SHP77 (cell line): Measurements from ENCODE around the gene KCMF1.

Source experiments
- DNase-seq, 2 experiments: peaks; one replicate each; lab custom pipeline; 2025; lab: John Stamatoyannopoulos, UW

Gene KCMF1

GRCh38 chr2:84956334-84957297 lies 14.3 kb upstream of the KCMF1 start:
- DNase-seq: no peak

GRCh38 chr2:84957771-84958134 lies 13.2 kb upstream of the KCMF1 start:
- no peak for DNase-seq

GRCh38 chr2:84958135-84959059 lies 12.6 kb upstream of the KCMF1 start:
- DNase-seq: peak; percentile 40 to 47

- DNase-seq: no peak
These were observed 11.8 kb upstream of the KCMF1 start for GRCh38 chr2:84959095-84959565.

GRCh38 chr2:84959566-84960506 lies 11.1 kb upstream of the KCMF1 start:
- DNase-seq: no peak

GRCh38 chr2:84962917-84963316 lies 8.0 kb upstream of the KCMF1 start:
- DNase-seq: no peak

GRCh38 chr2:84963323-84963691 lies 7.7 kb upstream of the KCMF1 start:
- no peak for DNase-seq

- DNase-seq: no peak
These were observed 7.1 kb upstream of the KCMF1 start for GRCh38 chr2:84963692-84964405.

- no peak for DNase-seq
These were observed 6.4 kb upstream of the KCMF1 start for GRCh38 chr2:84964406-84965191.

- no peak for DNase-seq
These were observed 5.8 kb upstream of the KCMF1 start for GRCh38 chr2:84965192-84965516.

GRCh38 chr2:84965827-84966226 lies 5.1 kb upstream of the KCMF1 start:
- DNase-seq: no peak

- DNase-seq: no peak
These were observed 4.2 kb upstream of the KCMF1 start for GRCh38 chr2:84966731-84967130.

GRCh38 chr2:84969511-84970209 lies 1.3 kb upstream of the KCMF1 start:
- DNase-seq: no peak

- DNase-seq: peak; percentile 21 to 56
These were observed 622 bp upstream of the KCMF1 start for GRCh38 chr2:84970210-84970867.

- peak; percentile 21 to 43 for DNase-seq
These were observed 697 bp downstream of the KCMF1 start for GRCh38 chr2:84971510-84972206.

GRCh38 chr2:84972207-84972783 lies 1.3 kb downstream of the KCMF1 start:
- no peak for DNase-seq

- no peak for DNase-seq
These were observed 2.0 kb downstream of the KCMF1 start for GRCh38 chr2:84972932-84973331.
